ENCODE measurements around the gene RHOXF1.
"Not testable (repeated sequence)": the region's sequence is repeated elsewhere in the genome, so short reads cannot be mapped to it uniquely, and the experiment has no call there.

The RHOXF1 gene

GRCh38 chrX:120087289-120088017 lies 28.3 kb downstream of the RHOXF1 start:
- no peak for TF ChIP-seq CTCF (IDR thresholded peaks at IDR 0.05; ENCODE audit: low read depth, low read length, missing control alignments)
- H3K27ac ChIP-seq = no peak overlapping the region
- H3K4me3 ChIP-seq (ENCODE audit: low read depth, low read length) = no peak overlapping the region
- no peaks in the 10 kb centered on the region for H3K27me3 ChIP-seq (replicated peaks)
- in situ Hi-C loops (cut with HindIII; ENCODE audit: low pct_ligation_motif_present, low sequenced_read_pairs) = no loop called here
- DNase-seq = no peak
- H3K36me3 ChIP-seq (replicated peaks) = no peaks in the 10 kb centered on the region

GRCh38 chrX:120085553-120086185 lies 30.0 kb downstream of the RHOXF1 start:
- H3K27me3 ChIP-seq (replicated peaks); H3K27ac ChIP-seq; in situ Hi-C loops (cut with HindIII; ENCODE audit: low pct_ligation_motif_present, low sequenced_read_pairs); H3K36me3 ChIP-seq (replicated peaks); H3K4me3 ChIP-seq (ENCODE audit: low read depth, low read length); DNase-seq: not testable (repeated sequence)

GRCh38 chrX:120077590-120077989 lies 38.1 kb downstream of the RHOXF1 start, which contains the start of gene RHOXF2B:
TSS of gene RHOXF2B (minus strand) at chrX:120077690. CDS start at chrX:120077552, 138 bp downstream.
- DNase-seq; H3K36me3 ChIP-seq (replicated peaks); H3K4me3 ChIP-seq (ENCODE audit: low read depth, low read length); H3K27ac ChIP-seq; in situ Hi-C loops (cut with HindIII; ENCODE audit: low pct_ligation_motif_present, low sequenced_read_pairs); H3K27me3 ChIP-seq (replicated peaks): not testable (repeated sequence)

GRCh38 chrX:120066169-120066568 lies 49.5 kb downstream of the RHOXF1 start:
- DNase-seq; H3K4me3 ChIP-seq (ENCODE audit: low read depth, low read length); in situ Hi-C loops (cut with HindIII; ENCODE audit: low pct_ligation_motif_present, low sequenced_read_pairs); H3K36me3 ChIP-seq (replicated peaks); H3K27ac ChIP-seq; H3K27me3 ChIP-seq (replicated peaks): not testable (repeated sequence)
